ENCODE measurements around the gene SLC36A3.
"Not testable (repeated sequence)": the region's sequence is repeated elsewhere in the genome, so short reads cannot be mapped to it uniquely, and the experiment has no call there.

Gene SLC36A3

GRCh38 chr5:151303666-151304065 is at the start of gene SLC36A3:
Gene SLC36A3, minus strand, starts transcription at chr5:151303766. Its CDS starts 412 bp downstream, at chr5:151303354.
- no peak for DNase-seq

- no peak for DNase-seq
Measured at GRCh38 chr5:151351671-151352070, 48.1 kb upstream of the SLC36A3 start.

- DNase-seq = no peak
Measured at GRCh38 chr5:151348789-151349188, 45.2 kb upstream of the SLC36A3 start.

- no peak for DNase-seq
Measured at GRCh38 chr5:151347369-151347768, 43.8 kb upstream of the SLC36A3 start, which contains the start of gene SLC36A2. Gene SLC36A2, minus strand, starts transcription at chr5:151347559. Its CDS starts 99 bp downstream, at chr5:151347460.

GRCh38 chr5:151345808-151346478 is 42.4 kb upstream of the SLC36A3 start:
- no peak for DNase-seq

- DNase-seq = no peak
Measured at GRCh38 chr5:151345187-151345807, 41.7 kb upstream of the SLC36A3 start.

GRCh38 chr5:151344088-151344487 is 40.5 kb upstream of the SLC36A3 start:
- no peak for DNase-seq

GRCh38 chr5:151340004-151340403 is 36.4 kb upstream of the SLC36A3 start:
- no peak for DNase-seq

GRCh38 chr5:151338734-151339133 is 35.2 kb upstream of the SLC36A3 start:
- no peak for DNase-seq

GRCh38 chr5:151332857-151333256 is 29.3 kb upstream of the SLC36A3 start:
- no peak for DNase-seq

GRCh38 chr5:151328734-151329133 is 25.2 kb upstream of the SLC36A3 start:
- DNase-seq = no peak

GRCh38 chr5:151327585-151327984 is 24.0 kb upstream of the SLC36A3 start:
- DNase-seq = no peak

GRCh38 chr5:151326266-151326665 is 22.7 kb upstream of the SLC36A3 start:
- no peak for DNase-seq

GRCh38 chr5:151320481-151320880 is 16.9 kb upstream of the SLC36A3 start:
- DNase-seq = no peak

GRCh38 chr5:151318850-151319732 is 15.5 kb upstream of the SLC36A3 start:
- DNase-seq = peak; percentile 32

GRCh38 chr5:151317871-151318270 is 14.3 kb upstream of the SLC36A3 start:
- no peak for DNase-seq

- peak; percentile 5 for DNase-seq
Measured at GRCh38 chr5:151315998-151316597, 12.5 kb upstream of the SLC36A3 start.

GRCh38 chr5:151313357-151313756 is 9.8 kb upstream of the SLC36A3 start:
- no peak for DNase-seq

- no peak for DNase-seq
Measured at GRCh38 chr5:151312756-151313324, 9.3 kb upstream of the SLC36A3 start.

GRCh38 chr5:151310932-151311331 is 7.4 kb upstream of the SLC36A3 start:
- DNase-seq = no peak

- DNase-seq = not testable (repeated sequence)
Measured at GRCh38 chr5:151309821-151310220, 6.3 kb upstream of the SLC36A3 start.

GRCh38 chr5:151309266-151309665 is 5.7 kb upstream of the SLC36A3 start:
- DNase-seq = not testable (repeated sequence)
